Pancreas (tissue), 10 donors: ENCODE data around the gene POLA1. TPM values are rescaled to one million over a fixed set of nuclear protein-coding genes. Genes with fewer than 3 reads are reported as not detected.

Experiments
- ATAC-seq, 4 donors: fragments of 200-7000 bp; cut with Tn5 transposase; one replicate each; pipeline versions ENCODE4 v1.8.0 to v1.9.1; 2020; ENCODE audit warnings: mild to moderate bottlenecking in 4 of 4, moderate library complexity in 4 of 4
- DNase-seq, 6 donors: peaks; one replicate each; pipeline ENCODE4 v3.0.0-alpha.2; 2020
- FAIRE-seq: peaks from 2 replicates; lab custom pipeline; 2012; peaks lifted over from hg19 to GRCh38; lab: Jason Lieb, UNC
- H3K27ac ChIP-seq, 4 donors: fragments of 200-600 bp; sonication (generic); 1 replicate in 3 of 4; 2 replicates in 1 of 4; pipeline versions ENCODE4 v1.5.0 to v1.8.0; 2020
- H3K27me3 ChIP-seq, 4 donors: fragments of 200-600 bp; one replicate each; pipeline ENCODE4 v1.8.0; 2021
- H3K36me3 ChIP-seq, 3 donors: fragments of 200-600 bp; sonication (generic) in 1 of 3; one replicate each; pipeline versions ENCODE4 v1.5.0 to v1.8.0; 2020 to 2021
- H3K4me1 ChIP-seq, 3 donors: fragments of 200-600 bp; one replicate each; pipeline ENCODE4 v1.8.0; 2021
- H3K4me3 ChIP-seq, 4 donors: fragments of 200-600 bp; sonication (generic) in 2 of 4; one replicate each; pipeline versions ENCODE4 v1.5.0 to v1.8.0; 2020 to 2021
- H3K9me3 ChIP-seq, 4 donors: fragments of 200-600 bp; one replicate each; pipeline ENCODE4 v1.8.0; 2021
- CTCF ChIP-seq, 4 donors: fragments of 200-600 bp; sonication (generic) in 3 of 4; IDR thresholded peaks; one replicate each; pipeline versions ENCODE4 v1.5.0 to v1.8.0; 2021; ENCODE audit warnings: antibody characterized with exemption in 4 of 4
- WGBS, 2 donors: extraction: QIAGEN DNeasy Blood & Tissue Kit; methylation state at CpG; one replicate each; pipeline ENCODE4 v1.1.7; 2013; 5-methylcytosine and 5-hydroxymethylcytosine counted together
- intact Hi-C, 3 donors: fragments of 100-400 bp; cut with DNase I; formaldehyde crosslinking; loops; one replicate each; pipeline versions ENCODE4 v1.11.1 to v1.14.2; 2022
- polyA plus RNA-seq, 2 donors: library from polyadenylated mRNA; stranded (reverse); fragments of 200-250 nt; gene quantifications; one replicate each; pipeline ENCODE4 v1.2.3, GENCODE V29; 2013
- total RNA-seq, 6 donors: library from RNA; stranded (reverse); fragmentation: NEBNext Ultra II Directional in 4 of 6; extraction: Animal tissue kit (Norgen Biotek cat#: 25700) in 4 of 6; gene quantifications; one replicate each; pipeline versions ENCODE4 v1.2.1 to v1.2.4, GENCODE V29; 2021 to 2023
- donor health status: healthy with polysubstance abuse.
- donor health status: DM: no; HTN: no; CAD: no; lungs with moderate emphysema.
- donor health status: DM: no; HTN: no; CAD: no.
- donor health status: control.
- donor health status: control.
- donor health status: Bipolar disorder and iron deficiency.
- donor health status: DM: yes; HTN: yes; CAD: no.
- donor health status: DM: no; HTN: no; CAD: no.
- donor health status: DM: no; HTN: no; CAD: no.
- donor health status: DM: yes; HTN: yes; CAD: no.

POLA1 gene
- total and polyA plus RNA-seq, 8 donors: 1.4 to 6.1 (median 4.4) TPM

- WGBS, 2 donors: 70 to 94% methylated on average over 1 of the region's 1 CpG
- Histone ChIP-seq H3K27ac (no peak overlapping the region), H3K27me3 (no peaks in the 10 kb centered on the region), H3K9me3 (no peaks in the 10 kb centered on the region), H3K4me3 (no peak overlapping the region), H3K36me3 (no peaks in the 10 kb centered on the region), H3K4me1 (no peaks in the 10 kb centered on the region)
- DNase-seq (no peak), FAIRE-seq (no peak), ATAC-seq (no peak)
- TF ChIP-seq CTCF (IDR thresholded peaks at IDR 0.05): no peak
- intact Hi-C loops: no loop called here
Observed at GRCh38 chrX:24965372-24965771, 271.7 kb downstream of the POLA1 start.

DNA sequence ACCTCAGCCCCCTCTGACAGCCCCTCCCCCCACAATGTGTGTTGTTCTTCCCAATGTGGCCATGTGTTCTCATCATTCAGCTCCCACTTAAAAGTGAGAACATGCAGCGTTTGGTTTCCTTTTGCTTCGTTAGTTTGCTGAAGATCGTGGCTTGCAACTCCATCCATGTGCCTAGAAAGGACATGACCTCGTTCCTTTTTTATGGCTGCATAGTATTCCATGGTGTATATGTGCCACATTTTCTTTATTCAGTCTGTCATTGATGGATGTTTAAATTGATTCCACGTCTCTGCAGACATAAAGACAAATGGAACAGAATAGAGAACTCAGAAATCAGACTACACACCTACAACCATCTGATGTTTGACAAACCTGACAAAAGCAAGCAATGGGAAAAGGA lies 276.1 kb downstream of the POLA1 start:
- H3K27ac ChIP-seq: no peak overlapping the region
- H3K9me3 ChIP-seq: no peaks in the 10 kb centered on the region
- DNase-seq (no peak), ATAC-seq (no peak), FAIRE-seq (no peak)
- no peaks in the 10 kb centered on the region for H3K27me3 ChIP-seq
- H3K36me3 ChIP-seq: no peaks in the 10 kb centered on the region
- 57 to 95% methylated on average over 5 of the region's 5 CpGs for WGBS, 2 donors
- intact Hi-C loops: no loop called here
- no peak overlapping the region for H3K4me3 ChIP-seq
- no peaks in the 10 kb centered on the region for H3K4me1 ChIP-seq
- no peak for TF ChIP-seq CTCF (IDR thresholded peaks at IDR 0.05)

GRCh38 chrX:24979081-24979480 lies 285.4 kb downstream of the POLA1 start:
- Histone ChIP-seq H3K27me3 (no peaks in the 10 kb centered on the region), H3K36me3 (no peaks in the 10 kb centered on the region), H3K4me1 (no peaks in the 10 kb centered on the region), H3K4me3 (no peak overlapping the region), H3K27ac (no peak overlapping the region), H3K9me3 (no peaks in the 10 kb centered on the region)
- ATAC-seq: no peak
- no peak for TF ChIP-seq CTCF (IDR thresholded peaks at IDR 0.05)
- intact Hi-C loops: no loop called here
- WGBS, 2 donors: 81 to 93% methylated on average over 3 of the region's 3 CpGs
- DNase-seq: no peak
- FAIRE-seq: no peak

GRCh38 chrX:24981030-24981429 lies 287.3 kb downstream of the POLA1 start:
- H3K27ac ChIP-seq: no peak overlapping the region
- no peak for TF ChIP-seq CTCF (IDR thresholded peaks at IDR 0.05)
- intact Hi-C loops: no loop called here
- H3K4me3 ChIP-seq: no peak overlapping the region
- no peaks in the 10 kb centered on the region for H3K9me3 ChIP-seq
- H3K27me3 ChIP-seq: no peaks in the 10 kb centered on the region
- no peak for ATAC-seq
- H3K4me1 ChIP-seq: no peaks in the 10 kb centered on the region
- no peaks in the 10 kb centered on the region for H3K36me3 ChIP-seq
- FAIRE-seq: no peak
- 58 to 96% methylated on average over 3 of the region's 3 CpGs for WGBS, 2 donors
- DNase-seq: no peak

DNA sequence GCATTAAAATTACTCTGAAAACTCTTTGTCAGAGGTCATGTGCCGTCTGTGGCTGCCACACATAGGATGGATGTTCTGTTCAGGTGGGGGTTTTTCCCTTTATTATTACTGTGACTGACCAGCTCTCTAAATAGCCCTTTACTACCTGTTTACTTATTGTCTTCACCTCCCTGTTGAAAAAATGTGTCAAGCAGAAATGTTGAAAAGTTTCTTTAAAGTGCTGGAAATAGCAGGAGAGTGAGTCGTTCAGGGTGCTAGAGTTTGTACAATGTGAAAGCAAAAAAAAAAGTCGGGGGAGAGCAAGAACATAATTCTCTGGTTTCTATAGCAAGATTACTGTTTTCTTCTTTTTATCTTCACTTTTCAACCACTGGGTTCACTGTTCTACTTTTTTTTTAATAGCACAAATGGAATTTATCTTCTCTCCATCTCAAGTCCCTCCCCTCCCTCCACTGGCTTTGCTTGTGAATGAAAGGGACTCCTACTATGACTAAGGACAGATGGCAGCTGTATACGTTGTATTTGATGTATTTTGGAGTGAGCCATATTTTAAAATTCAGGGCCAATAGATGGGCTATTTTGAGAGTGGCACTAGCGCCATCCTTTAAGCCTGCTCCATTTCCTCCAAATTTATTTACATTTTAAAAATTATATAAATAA lies 288.7 kb downstream of the POLA1 start:
- FAIRE-seq (no peak), DNase-seq (no peak), ATAC-seq (no peak)
- Histone ChIP-seq H3K9me3 (no peaks in the 10 kb centered on the region), H3K4me3 (no peak overlapping the region), H3K36me3 (no peaks in the 10 kb centered on the region), H3K4me1 (no peaks in the 10 kb centered on the region), H3K27ac (no peak overlapping the region), H3K27me3 (peaks cover 0 to 3% (median 0%) of the 10 kb centered on the region in 4 donors)
- no peak for TF ChIP-seq CTCF (IDR thresholded peaks at IDR 0.05)
- intact Hi-C loops: no loop called here
- WGBS, 2 donors: 64 to 86% methylated on average over 5 of the region's 5 CpGs
